ENCODE measurements around the gene LGALS4. TPM values are rescaled to one million over a fixed set of nuclear protein-coding genes. Genes with fewer than 3 reads are reported as not detected.
"Not testable (repeated sequence)": the region's sequence is repeated elsewhere in the genome, so short reads cannot be mapped to it uniquely, and the experiment has no call there.

LGALS4 gene
- total RNA-seq, 2 donors from 2014 or later, result 3.5 TPM; not detected in 1

DNA sequence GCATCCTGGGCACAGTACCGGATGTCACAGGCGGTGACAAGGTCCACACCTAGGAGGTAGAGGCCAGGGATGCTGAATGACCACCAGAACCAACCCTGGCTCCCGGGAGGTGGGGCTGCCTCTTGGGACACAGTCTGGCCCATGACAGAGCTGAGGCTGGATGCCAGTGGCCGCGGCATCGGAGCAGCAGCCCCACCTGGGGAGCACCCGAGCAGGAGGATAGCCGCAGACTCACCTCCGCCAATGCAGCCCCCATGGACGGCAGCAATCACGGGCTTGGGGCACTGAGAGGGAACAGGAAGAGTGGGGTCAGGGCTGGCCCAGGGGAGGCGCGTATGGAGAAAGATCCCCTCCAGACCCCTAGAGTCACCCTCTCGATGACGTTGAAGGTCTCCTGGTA is 4.3 kb upstream of the LGALS4 start:
- no peaks in the 10 kb centered on the region for H3K9me3 ChIP-seq
- peaks cover 28% of the 10 kb centered on the region for H3K36me3 ChIP-seq
- DNase-seq (ENCODE audit: low spot score), result no peak
- no peaks in the 10 kb centered on the region for H3K27me3 ChIP-seq (replicated peaks; ENCODE audit: insufficient read depth)
- H3K4me3 ChIP-seq, result no peak overlapping the region
- no peak overlapping the region for H3K27ac ChIP-seq
- ATAC-seq (ENCODE audit: insufficient number of reproducible peaks, low FRiP score, low read depth), result no peak
- no peaks in the 10 kb centered on the region for H3K4me1 ChIP-seq (ENCODE audit: control insufficient read depth in 1 of 2, low read depth in 2 of 2)
- TF ChIP-seq, protein P1, sequence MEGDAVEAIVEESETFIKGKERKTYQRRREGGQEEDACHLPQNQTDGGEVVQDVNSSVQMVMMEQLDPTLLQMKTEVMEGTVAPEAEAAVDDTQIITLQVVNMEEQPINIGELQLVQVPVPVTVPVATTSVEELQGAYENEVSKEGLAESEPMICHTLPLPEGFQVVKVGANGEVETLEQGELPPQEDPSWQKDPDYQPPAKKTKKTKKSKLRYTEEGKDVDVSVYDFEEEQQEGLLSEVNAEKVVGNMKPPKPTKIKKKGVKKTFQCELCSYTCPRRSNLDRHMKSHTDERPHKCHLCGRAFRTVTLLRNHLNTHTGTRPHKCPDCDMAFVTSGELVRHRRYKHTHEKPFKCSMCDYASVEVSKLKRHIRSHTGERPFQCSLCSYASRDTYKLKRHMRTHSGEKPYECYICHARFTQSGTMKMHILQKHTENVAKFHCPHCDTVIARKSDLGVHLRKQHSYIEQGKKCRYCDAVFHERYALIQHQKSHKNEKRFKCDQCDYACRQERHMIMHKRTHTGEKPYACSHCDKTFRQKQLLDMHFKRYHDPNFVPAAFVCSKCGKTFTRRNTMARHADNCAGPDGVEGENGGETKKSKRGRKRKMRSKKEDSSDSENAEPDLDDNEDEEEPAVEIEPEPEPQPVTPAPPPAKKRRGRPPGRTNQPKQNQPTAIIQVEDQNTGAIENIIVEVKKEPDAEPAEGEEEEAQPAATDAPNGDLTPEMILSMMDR (IDR thresholded peaks at IDR 0.05), result no peak

DNA sequence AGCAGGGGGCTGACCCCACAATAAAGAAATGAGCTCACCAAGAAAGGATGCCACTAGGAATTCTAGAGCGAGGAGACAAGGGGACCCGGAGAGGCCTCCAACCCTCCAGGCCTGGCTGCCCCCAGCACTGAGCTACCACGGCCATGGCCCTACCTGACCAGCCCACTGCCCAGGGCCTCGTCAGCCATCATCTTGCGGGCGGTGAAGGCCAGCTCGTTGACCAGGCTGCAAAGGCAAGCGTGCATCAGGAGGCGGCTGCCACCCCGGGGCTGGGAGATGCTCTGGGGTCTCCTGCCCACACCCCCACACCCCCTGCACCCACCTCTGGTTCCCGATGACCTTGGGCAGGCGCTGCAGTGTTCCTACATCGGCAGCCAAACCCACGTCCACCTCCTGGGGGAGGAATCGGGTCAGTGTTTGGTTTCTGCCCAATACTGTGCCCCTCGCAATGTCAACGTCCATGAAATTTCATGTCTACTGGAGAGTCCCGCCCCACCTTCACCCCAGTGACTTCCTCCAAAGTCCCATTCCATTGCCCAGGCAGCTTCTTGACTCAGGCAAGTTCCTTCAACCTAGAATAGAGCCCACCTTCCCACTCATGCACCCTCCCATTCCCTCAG is 3.5 kb upstream of the LGALS4 start:
- no peak overlapping the region for H3K27ac ChIP-seq
- no peaks in the 10 kb centered on the region for H3K9me3 ChIP-seq
- TF ChIP-seq, protein P1 (IDR thresholded peaks at IDR 0.05), result no peak
- DNase-seq (ENCODE audit: low spot score) (no peak), ATAC-seq (ENCODE audit: insufficient number of reproducible peaks, low FRiP score, low read depth) (no peak)
- peaks cover 28% of the 10 kb centered on the region for H3K36me3 ChIP-seq
- no peaks in the 10 kb centered on the region for H3K4me1 ChIP-seq (ENCODE audit: control insufficient read depth in 1 of 2, low read depth in 2 of 2)
- no peak overlapping the region for H3K4me3 ChIP-seq
- no peaks in the 10 kb centered on the region for H3K27me3 ChIP-seq (replicated peaks; ENCODE audit: insufficient read depth)

GRCh38 chr19:38815059-38816001 is 2.6 kb upstream of the LGALS4 start:
- Histone ChIP-seq H3K4me3 (no peak overlapping the region), H3K36me3 (peaks cover 26% of the 10 kb centered on the region), H3K9me3 (no peaks in the 10 kb centered on the region), H3K27me3 (replicated peaks; ENCODE audit: insufficient read depth) (no peaks in the 10 kb centered on the region), H3K4me1 (ENCODE audit: control insufficient read depth in 1 of 2, low read depth in 2 of 2) (no peaks in the 10 kb centered on the region), H3K27ac (no peak overlapping the region)
- ATAC-seq (ENCODE audit: insufficient number of reproducible peaks, low FRiP score, low read depth) (no peak), DNase-seq (ENCODE audit: low spot score) (no peak)
- TF ChIP-seq, protein P1 (IDR thresholded peaks at IDR 0.05), result no peak

DNA sequence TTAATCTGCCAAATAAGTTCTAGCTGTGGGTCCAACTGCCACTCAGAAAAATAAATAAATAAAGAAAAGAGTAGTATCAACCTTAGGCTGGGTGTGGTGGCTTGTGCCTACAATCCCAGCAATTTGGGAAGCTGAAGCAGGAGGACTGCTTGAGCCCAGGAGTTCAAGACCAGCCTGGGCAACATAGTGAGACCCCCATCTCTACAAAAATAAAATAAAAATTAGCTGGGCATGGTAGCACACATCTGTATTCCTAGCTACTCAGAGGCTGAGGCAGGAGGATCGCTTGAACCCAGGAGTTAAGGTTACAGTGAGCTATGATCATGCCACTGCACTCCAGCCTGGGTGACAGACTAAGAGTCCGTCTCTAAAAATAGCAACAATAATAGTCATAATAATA is 1.2 kb upstream of the LGALS4 start:
- not testable (repeated sequence) for ATAC-seq (ENCODE audit: insufficient number of reproducible peaks, low FRiP score, low read depth); H3K27me3 ChIP-seq (replicated peaks; ENCODE audit: insufficient read depth); H3K4me1 ChIP-seq (ENCODE audit: control insufficient read depth in 1 of 2, low read depth in 2 of 2); H3K27ac ChIP-seq; H3K9me3 ChIP-seq; H3K4me3 ChIP-seq; DNase-seq (ENCODE audit: low spot score)
- H3K36me3 ChIP-seq, result peaks cover 23% of the 10 kb centered on the region

- Histone ChIP-seq H3K36me3 (peaks cover 23% of the 10 kb centered on the region), H3K4me1 (ENCODE audit: control insufficient read depth in 1 of 2, low read depth in 2 of 2) (no peaks in the 10 kb centered on the region), H3K4me3 (no peak overlapping the region), H3K27ac (no peak overlapping the region), H3K27me3 (replicated peaks; ENCODE audit: insufficient read depth) (no peaks in the 10 kb centered on the region), H3K9me3 (no peaks in the 10 kb centered on the region)
- DNase-seq (ENCODE audit: low spot score), result no peak
- ATAC-seq (ENCODE audit: insufficient number of reproducible peaks, low FRiP score, low read depth), result no peak
- TF ChIP-seq, protein P1 (IDR thresholded peaks at IDR 0.05), result no peak
Observed at GRCh38 chr19:38813323-38813722, 578 bp upstream of the LGALS4 start.

Data from thoracic aorta (tissue), 2 donors.